ENCODE results near the gene ANKRD6.

GRCh38 chr6:89475634-89476033 lies 42.7 kb downstream of the ANKRD6 start:
- TF ChIP-seq, protein P1, sequence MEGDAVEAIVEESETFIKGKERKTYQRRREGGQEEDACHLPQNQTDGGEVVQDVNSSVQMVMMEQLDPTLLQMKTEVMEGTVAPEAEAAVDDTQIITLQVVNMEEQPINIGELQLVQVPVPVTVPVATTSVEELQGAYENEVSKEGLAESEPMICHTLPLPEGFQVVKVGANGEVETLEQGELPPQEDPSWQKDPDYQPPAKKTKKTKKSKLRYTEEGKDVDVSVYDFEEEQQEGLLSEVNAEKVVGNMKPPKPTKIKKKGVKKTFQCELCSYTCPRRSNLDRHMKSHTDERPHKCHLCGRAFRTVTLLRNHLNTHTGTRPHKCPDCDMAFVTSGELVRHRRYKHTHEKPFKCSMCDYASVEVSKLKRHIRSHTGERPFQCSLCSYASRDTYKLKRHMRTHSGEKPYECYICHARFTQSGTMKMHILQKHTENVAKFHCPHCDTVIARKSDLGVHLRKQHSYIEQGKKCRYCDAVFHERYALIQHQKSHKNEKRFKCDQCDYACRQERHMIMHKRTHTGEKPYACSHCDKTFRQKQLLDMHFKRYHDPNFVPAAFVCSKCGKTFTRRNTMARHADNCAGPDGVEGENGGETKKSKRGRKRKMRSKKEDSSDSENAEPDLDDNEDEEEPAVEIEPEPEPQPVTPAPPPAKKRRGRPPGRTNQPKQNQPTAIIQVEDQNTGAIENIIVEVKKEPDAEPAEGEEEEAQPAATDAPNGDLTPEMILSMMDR (IDR thresholded peaks at IDR 0.05): no peak
- TF ChIP-seq SIN3A (IDR thresholded peaks at IDR 0.05; ENCODE audit: borderline replicate concordance, insufficient read depth, low read depth, low read length): no peak
- TF ChIP-seq REST (IDR thresholded peaks at IDR 0.05; ENCODE audit: insufficient read depth in 1 of 2, low read depth in 2 of 2, low read length in 1 of 2): no peak
- no peak for TF ChIP-seq POLR2AphosphoS5 (IDR thresholded peaks at IDR 0.05; ENCODE audit: low read depth, low read length)
- 0 out of 2 replicates have a peak, but pooled peaks have one; percentile 18 for TF ChIP-seq TCF7L2 (IDR thresholded peaks at IDR 0.05; ENCODE audit: low read depth, low read length)
